AG04449 (cell line): ENCODE results near the gene F2.

Experiments
- CTCF ChIA-PET: fragments of 350-600 bp; formaldehyde crosslinking; extraction: SDS; loops from one replicate; lab custom pipeline; 2021; ENCODE audit warnings: antibody characterized with exemption; lab: Yijun Ruan, JAX
- POLR2A ChIA-PET: fragments of 400-600, 350-600 bp; formaldehyde crosslinking; extraction: SDS; loops from one replicate; lab custom pipeline; 2020; ENCODE audit warnings: antibody characterized with exemption, inconsistent platforms; lab: Yijun Ruan, JAX
- DNase-seq: peaks from one replicate; pipeline ENCODE4 v3.0.0-alpha.2; 2010; ENCODE audit warnings: low read depth, low spot score
- H3K4me3 ChIP-seq: 2 replicates; pipeline ENCODE4 v1.5.1; 2011; ENCODE audit warnings: low read depth, mild to moderate bottlenecking, control low read depth, low read length
- CTCF ChIP-seq: IDR thresholded peaks from one replicate; pipeline ENCODE4 v1.5.1; 2011; ENCODE audit warnings: mild to moderate bottlenecking, moderate library complexity, low read length, control low read depth, inconsistent platforms; ENCODE audit not compliant: insufficient read depth; ENCODE audit errors: missing control alignments

The F2 gene

GRCh38 chr11:46729110-46730027 is 10.4 kb downstream of the F2 start:
- no peak for DNase-seq
- ChIA-PET POLR2A (no interaction called here), CTCF (no interaction called here)
- H3K4me3 ChIP-seq, result no peak overlapping the region
- no peak for TF ChIP-seq CTCF

GRCh38 chr11:46731545-46731944 is 12.5 kb downstream of the F2 start:
- DNase-seq, result no peak
- TF ChIP-seq CTCF, result no peak
- ChIA-PET POLR2A (no interaction called here), CTCF (no interaction called here)
- no peak overlapping the region for H3K4me3 ChIP-seq

GRCh38 chr11:46733234-46733633 is 14.2 kb downstream of the F2 start:
- DNase-seq, result no peak
- POLR2A ChIA-PET, result no interaction called here
- H3K4me3 ChIP-seq, result no peak overlapping the region
- CTCF ChIA-PET, result no interaction called here
- no peak for TF ChIP-seq CTCF

GRCh38 chr11:46736146-46736545 is 17.1 kb downstream of the F2 start:
- no peak overlapping the region for H3K4me3 ChIP-seq
- no peak for DNase-seq
- no peak for TF ChIP-seq CTCF
- ChIA-PET POLR2A (no interaction called here), CTCF (no interaction called here)

GRCh38 chr11:46736615-46737014 is 17.6 kb downstream of the F2 start:
- ChIA-PET CTCF (no interaction called here), POLR2A (interaction anchor here (0.7 kb wide), 1 partner anchor 16 kb away, joined by 3 read pairs; no protein-coding TSS in a partner anchor)
- no peak overlapping the region for H3K4me3 ChIP-seq
- no peak for DNase-seq
- no peak for TF ChIP-seq CTCF

GRCh38 chr11:46737699-46738098 is 18.7 kb downstream of the F2 start:
- ChIA-PET POLR2A (no interaction called here), CTCF (no interaction called here)
- no peak for TF ChIP-seq CTCF
- no peak overlapping the region for H3K4me3 ChIP-seq
- DNase-seq, result no peak
